ENCODE results near the gene MAFB.

DNA sequence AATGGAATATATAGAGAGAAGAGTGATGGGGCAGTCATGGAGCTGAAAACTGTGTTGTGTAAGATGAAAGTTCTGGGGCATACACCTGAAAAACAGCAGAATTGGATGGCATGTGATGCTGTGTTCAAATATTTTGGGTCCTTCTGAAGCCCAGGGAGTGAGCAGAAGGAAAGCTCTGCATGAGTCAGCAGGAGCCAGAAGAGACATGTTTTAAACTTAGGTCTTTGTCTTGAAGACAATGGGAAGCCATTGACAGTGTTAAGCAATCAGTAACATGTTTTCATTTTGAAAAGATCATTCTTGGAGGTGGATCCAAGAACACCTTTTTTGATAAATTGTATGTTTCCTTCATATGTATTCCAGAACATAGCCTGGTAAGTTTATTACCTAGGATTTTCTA, 38.9 kb upstream of the MAFB start:
- TF ChIP-seq, protein P1, sequence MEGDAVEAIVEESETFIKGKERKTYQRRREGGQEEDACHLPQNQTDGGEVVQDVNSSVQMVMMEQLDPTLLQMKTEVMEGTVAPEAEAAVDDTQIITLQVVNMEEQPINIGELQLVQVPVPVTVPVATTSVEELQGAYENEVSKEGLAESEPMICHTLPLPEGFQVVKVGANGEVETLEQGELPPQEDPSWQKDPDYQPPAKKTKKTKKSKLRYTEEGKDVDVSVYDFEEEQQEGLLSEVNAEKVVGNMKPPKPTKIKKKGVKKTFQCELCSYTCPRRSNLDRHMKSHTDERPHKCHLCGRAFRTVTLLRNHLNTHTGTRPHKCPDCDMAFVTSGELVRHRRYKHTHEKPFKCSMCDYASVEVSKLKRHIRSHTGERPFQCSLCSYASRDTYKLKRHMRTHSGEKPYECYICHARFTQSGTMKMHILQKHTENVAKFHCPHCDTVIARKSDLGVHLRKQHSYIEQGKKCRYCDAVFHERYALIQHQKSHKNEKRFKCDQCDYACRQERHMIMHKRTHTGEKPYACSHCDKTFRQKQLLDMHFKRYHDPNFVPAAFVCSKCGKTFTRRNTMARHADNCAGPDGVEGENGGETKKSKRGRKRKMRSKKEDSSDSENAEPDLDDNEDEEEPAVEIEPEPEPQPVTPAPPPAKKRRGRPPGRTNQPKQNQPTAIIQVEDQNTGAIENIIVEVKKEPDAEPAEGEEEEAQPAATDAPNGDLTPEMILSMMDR (IDR thresholded peaks at IDR 0.05): no peak
- TF ChIP-seq POLR2A (IDR thresholded peaks at IDR 0.05): no peak
